AG10803 (cell line): Measurements from ENCODE around the gene TECPR2.

Experiments used
- DNase-seq: peaks from one replicate; pipeline ENCODE4 v3.0.0; 2010; ENCODE audit warnings: low read depth
- H3K4me3 ChIP-seq: 2 replicates; pipeline ENCODE4 v1.5.1; 2011; ENCODE audit warnings: mild to moderate bottlenecking, low read length, control low read depth
- CTCF ChIP-seq: conservative IDR thresholded peaks from 2 replicates; pipeline ENCODE4 v1.5.1; 2011; ENCODE audit warnings: mild to moderate bottlenecking, low read length, control low read depth, inconsistent platforms

The TECPR2 gene

GRCh38 chr14:102523200-102523568 lies 160.4 kb downstream of the TECPR2 start:
- no peak for TF ChIP-seq CTCF
- DNase-seq = no peak
- H3K4me3 ChIP-seq = no peak overlapping the region

GRCh38 chr14:102523569-102524450 lies 161.1 kb downstream of the TECPR2 start:
- no peak for TF ChIP-seq CTCF
- peak overlapping the region; percentile 46 for H3K4me3 ChIP-seq
- DNase-seq = no peak

GRCh38 chr14:102524451-102525218 lies 161.9 kb downstream of the TECPR2 start:
- DNase-seq = peak; percentile 98
- peak overlapping the region; percentile 90 for H3K4me3 ChIP-seq
- peak; percentile 90 for TF ChIP-seq CTCF

GRCh38 chr14:102525219-102525928 lies 162.6 kb downstream of the TECPR2 start:
- peak overlapping the region; percentile 90 for H3K4me3 ChIP-seq
- TF ChIP-seq CTCF = no peak
- DNase-seq = peak; percentile 58

GRCh38 chr14:102525929-102526497 lies 163.3 kb downstream of the TECPR2 start:
- no peak for TF ChIP-seq CTCF
- H3K4me3 ChIP-seq = no peak overlapping the region
- no peak for DNase-seq

- TF ChIP-seq CTCF = no peak
- no peak for DNase-seq
These were observed 165.9 kb downstream of the TECPR2 start for GRCh38 chr14:102528431-102529170.

More at GRCh38 chr14:102528431-102529170, 165.9 kb downstream of the TECPR2 start:
- no peak overlapping the region for H3K4me3 ChIP-seq
